Suprapubic skin (tissue), 3 donors: Measurements from ENCODE around the gene TCERG1L.

Experiments used
- CTCF ChIP-seq, 2 donors: fragments of 200-600 bp in 1 of 2; fragments of 450-650 bp in 1 of 2; sonication (generic) in 1 of 2; IDR thresholded peaks; one replicate each; pipeline ENCODE4 v1.5.1; 2016 to 2019; ENCODE audit warnings: antibody characterized with exemption in 2 of 2, mild to moderate bottlenecking in 1 of 2, moderate library complexity in 1 of 2
- EP300 ChIP-seq: sonication (generic); formaldehyde crosslinking; IDR thresholded peaks from one replicate; pipeline ENCODE4 v1.6.1; 2017; ENCODE audit warnings: antibody characterized with exemption
- POLR2A ChIP-seq, 2 donors: fragments of 450-650 bp; IDR thresholded peaks; one replicate each; pipeline ENCODE4 v1.6.1; 2017; ENCODE audit warnings: antibody characterized with exemption in 2 of 2, mild to moderate bottlenecking in 2 of 2, moderate library complexity in 2 of 2

DNA sequence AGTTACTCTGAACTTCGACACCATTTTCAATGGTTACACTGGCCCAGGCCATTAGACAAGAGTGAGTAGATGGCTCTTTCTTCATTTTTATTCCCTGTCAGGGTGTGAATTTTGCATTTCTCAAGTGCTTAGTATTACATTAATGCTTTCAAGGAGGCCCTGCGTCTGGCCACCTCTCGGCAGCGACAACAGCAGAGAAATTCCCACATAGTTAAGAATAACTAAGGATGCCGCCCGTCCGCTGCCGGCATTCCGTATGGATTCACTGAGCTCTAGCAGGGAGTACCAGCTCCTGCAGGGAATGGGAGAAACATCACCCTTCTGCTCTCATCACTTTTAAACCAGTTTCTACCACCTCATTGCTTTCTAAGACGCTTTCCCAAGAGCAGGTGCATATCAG, 153.6 kb downstream of the TCERG1L start:
- no peak for TF ChIP-seq POLR2A (IDR thresholded peaks at IDR 0.05)
- TF ChIP-seq CTCF (IDR thresholded peaks at IDR 0.05) = no peak
- no peak for TF ChIP-seq EP300
